Activated CD8-positive, alpha-beta T cell treated with anti-CD3 and anti-CD28 coated beads for 36 hours (primary cell): ENCODE results near the gene LRRN4. TPM values are rescaled to one million over a fixed set of nuclear protein-coding genes. Genes with fewer than 3 reads are reported as not detected.

ENCODE experiments used
- ATAC-seq: fragments of 200-7000 bp; cut with Tn5 transposase; one replicate; pipeline ENCODE4 v1.10.0; 2021; ENCODE audit warnings: mild to moderate bottlenecking, moderate library complexity
- CTCF ChIA-PET: fragments of 350-600 bp; sonication (Branson Sonifier 250); formaldehyde crosslinking; loops from one replicate; lab custom pipeline; 2021; ENCODE audit warnings: antibody characterized with exemption; lab: Charles Lee
- POLR2A ChIA-PET: fragments of 350-600 bp; sonication (Branson Sonifier 250); formaldehyde crosslinking; loops from one replicate; lab custom pipeline; 2021; ENCODE audit warnings: antibody characterized with exemption; lab: Charles Lee
- DNase-seq: peaks from one replicate; pipeline ENCODE4 v3.0.0-alpha.2; 2020
- H3K27ac Mint-ChIP-seq: one replicate; pipeline ENCODE4 v1.8.0; 2021; ENCODE audit warnings: mild to moderate bottlenecking, mixed read lengths
- H3K27me3 Mint-ChIP-seq: one replicate; pipeline ENCODE4 v1.8.0; 2021; ENCODE audit warnings: mixed read lengths
- H3K36me3 Mint-ChIP-seq: one replicate; pipeline ENCODE4 v1.8.0; 2021; ENCODE audit warnings: low read depth, mixed read lengths
- H3K4me1 Mint-ChIP-seq: one replicate; pipeline ENCODE4 v1.8.0; 2021; ENCODE audit warnings: low read depth, mixed read lengths
- H3K4me3 Mint-ChIP-seq: one replicate; pipeline ENCODE4 v1.8.0; 2021; ENCODE audit warnings: mild to moderate bottlenecking, moderate library complexity, mixed read lengths
- H3K9me3 Mint-ChIP-seq: one replicate; pipeline ENCODE4 v1.8.0; 2021; ENCODE audit warnings: mixed read lengths
- intact Hi-C: fragments of 100-400 bp; cut with micrococcal nuclease; formaldehyde crosslinking; loops from one replicate; pipeline ENCODE4 v1.10.0; 2022
- total RNA-seq, 2 experiments: library from RNA; stranded (reverse); gene quantifications; one replicate each; pipeline ENCODE4 v1.2.3, GENCODE V29; 2021
- TF ChIP-seq, protein P1 (sequence below): fragments of 200-600 bp; IDR thresholded peaks from one replicate; pipeline ENCODE4 v1.8.0; 2022; ENCODE audit warnings: antibody characterized with exemption, mild to moderate bottlenecking

The LRRN4 gene
- total RNA-seq, 2 experiments from 2014 or later, result not detected

DNA sequence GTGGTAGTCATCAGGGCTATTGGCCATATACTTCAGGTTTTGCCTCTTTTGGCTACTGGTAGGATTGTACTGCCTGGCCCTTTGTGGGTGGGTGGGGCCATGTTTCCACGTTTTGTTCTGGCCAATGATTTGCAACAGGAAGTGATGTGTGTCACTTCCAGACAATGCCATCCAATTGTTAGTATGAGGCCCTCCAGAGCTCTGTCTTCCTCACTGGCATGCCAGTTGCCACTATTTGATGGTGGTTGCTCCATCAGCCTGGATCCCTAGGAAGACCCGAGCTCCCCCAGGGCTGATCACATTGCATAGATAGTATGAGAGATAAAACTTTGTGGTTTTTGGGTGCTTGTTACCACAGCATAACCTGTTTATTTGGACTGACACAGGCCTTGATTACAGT is 7.7 kb upstream of the LRRN4 start:
- Mint-ChIP-seq H3K4me3 (no peak overlapping the region), H3K27me3 (peaks cover 3% of the 10 kb centered on the region), H3K36me3 (no peaks in the 10 kb centered on the region), H3K9me3 (no peaks in the 10 kb centered on the region), H3K4me1 (no peaks in the 10 kb centered on the region), H3K27ac (no peak overlapping the region)
- no peak for ATAC-seq
- POLR2A ChIA-PET, result interaction anchor here (1.0 kb wide), 1 partner anchor 273 kb away, joined by 3 read pairs; no protein-coding TSS in a partner anchor
- intact Hi-C loops, result no loop called here
- TF ChIP-seq, protein P1, sequence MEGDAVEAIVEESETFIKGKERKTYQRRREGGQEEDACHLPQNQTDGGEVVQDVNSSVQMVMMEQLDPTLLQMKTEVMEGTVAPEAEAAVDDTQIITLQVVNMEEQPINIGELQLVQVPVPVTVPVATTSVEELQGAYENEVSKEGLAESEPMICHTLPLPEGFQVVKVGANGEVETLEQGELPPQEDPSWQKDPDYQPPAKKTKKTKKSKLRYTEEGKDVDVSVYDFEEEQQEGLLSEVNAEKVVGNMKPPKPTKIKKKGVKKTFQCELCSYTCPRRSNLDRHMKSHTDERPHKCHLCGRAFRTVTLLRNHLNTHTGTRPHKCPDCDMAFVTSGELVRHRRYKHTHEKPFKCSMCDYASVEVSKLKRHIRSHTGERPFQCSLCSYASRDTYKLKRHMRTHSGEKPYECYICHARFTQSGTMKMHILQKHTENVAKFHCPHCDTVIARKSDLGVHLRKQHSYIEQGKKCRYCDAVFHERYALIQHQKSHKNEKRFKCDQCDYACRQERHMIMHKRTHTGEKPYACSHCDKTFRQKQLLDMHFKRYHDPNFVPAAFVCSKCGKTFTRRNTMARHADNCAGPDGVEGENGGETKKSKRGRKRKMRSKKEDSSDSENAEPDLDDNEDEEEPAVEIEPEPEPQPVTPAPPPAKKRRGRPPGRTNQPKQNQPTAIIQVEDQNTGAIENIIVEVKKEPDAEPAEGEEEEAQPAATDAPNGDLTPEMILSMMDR, result no peak
- CTCF ChIA-PET, result no interaction called here
- DNase-seq, result no peak

DNA sequence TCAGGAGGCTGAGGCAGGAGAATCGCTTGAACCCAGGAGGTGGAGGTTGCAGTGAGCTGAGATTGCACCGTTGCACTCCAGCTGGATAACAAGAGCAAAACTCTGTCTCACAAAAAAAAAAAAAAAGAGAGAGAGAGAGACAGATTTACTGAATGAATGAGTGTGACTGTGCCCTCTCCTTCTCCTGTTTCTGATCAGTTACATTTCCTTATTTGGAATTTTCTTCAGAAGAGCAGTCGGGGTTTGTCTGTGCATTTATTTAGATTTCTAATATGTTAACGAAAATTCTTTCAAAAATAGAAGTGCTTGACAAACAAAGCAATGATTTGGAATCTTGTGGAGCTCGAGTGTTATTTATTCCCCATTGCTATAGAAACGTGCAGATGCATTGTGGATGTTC is 6.4 kb upstream of the LRRN4 start:
- no peak for DNase-seq
- Mint-ChIP-seq H3K36me3 (no peaks in the 10 kb centered on the region), H3K4me3 (no peak overlapping the region), H3K27me3 (peaks cover 3% of the 10 kb centered on the region), H3K27ac (no peak overlapping the region), H3K4me1 (no peaks in the 10 kb centered on the region), H3K9me3 (no peaks in the 10 kb centered on the region)
- no peak for ATAC-seq
- CTCF ChIA-PET, result no interaction called here
- TF ChIP-seq, protein P1, result no peak
- intact Hi-C loops, result no loop called here
- POLR2A ChIA-PET, result no interaction called here

DNA sequence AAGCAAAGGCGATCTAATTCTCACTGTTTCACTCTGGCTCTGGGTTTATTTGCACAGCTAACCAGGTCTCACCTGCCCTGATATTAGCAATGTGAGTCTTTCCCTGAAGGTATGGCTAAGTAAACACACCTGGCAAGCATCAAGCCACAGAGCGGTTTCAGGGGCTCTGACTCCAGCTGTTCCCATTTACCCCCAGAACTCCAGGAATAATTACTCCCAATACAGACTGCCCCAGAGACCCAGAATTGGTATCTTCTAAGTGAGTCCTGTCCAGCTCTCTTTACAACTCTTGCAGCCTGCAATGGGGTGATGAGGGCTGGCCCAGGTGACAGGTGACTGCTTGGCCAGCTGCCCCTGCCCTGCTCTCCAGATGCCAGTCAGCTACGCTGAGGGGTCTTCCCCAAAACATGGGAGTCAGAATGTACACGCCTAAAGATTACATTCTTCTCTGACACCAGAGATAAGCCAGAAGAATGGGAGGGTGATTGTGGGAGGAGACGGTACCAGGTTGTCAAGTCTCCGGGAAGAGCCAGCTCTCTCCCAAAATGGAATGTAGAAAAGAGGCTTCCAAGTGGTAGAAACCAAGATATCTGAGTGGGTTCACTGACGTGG is 4.9 kb upstream of the LRRN4 start:
- TF ChIP-seq, protein P1, result no peak
- DNase-seq (no peak), ATAC-seq (no peak)
- intact Hi-C loops, result no loop called here
- no peak overlapping the region for H3K4me3 Mint-ChIP-seq
- H3K27ac Mint-ChIP-seq, result no peak overlapping the region
- no peaks in the 10 kb centered on the region for H3K36me3 Mint-ChIP-seq
- no peaks in the 10 kb centered on the region for H3K9me3 Mint-ChIP-seq
- H3K4me1 Mint-ChIP-seq, result no peaks in the 10 kb centered on the region
- peaks cover 9% of the 10 kb centered on the region for H3K27me3 Mint-ChIP-seq
- CTCF ChIA-PET, result no interaction called here
- POLR2A ChIA-PET, result interaction anchor here (0.5 kb wide), 1 partner anchor 28 kb away, joined by 4 read pairs; no protein-coding TSS in a partner anchor

DNA sequence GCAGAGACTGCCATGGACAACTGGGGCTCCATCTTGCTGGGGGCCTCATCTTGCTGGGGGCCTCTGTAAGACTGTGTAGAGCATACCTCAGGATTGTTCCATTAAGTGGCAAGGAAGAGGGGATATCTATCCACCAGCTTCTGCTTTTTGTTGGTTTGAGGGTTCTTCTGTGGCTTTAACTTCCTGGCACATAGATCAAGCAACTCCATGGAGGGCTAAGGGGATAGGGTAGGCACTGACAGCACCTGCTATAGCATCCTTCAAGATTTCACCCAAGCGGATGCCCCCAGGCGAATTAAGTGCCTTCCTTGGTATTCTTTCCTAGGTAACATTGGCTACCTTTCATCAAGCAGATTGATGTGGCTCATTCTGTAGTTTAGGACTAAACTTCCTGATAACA is 3.8 kb upstream of the LRRN4 start:
- ATAC-seq, result no peak
- intact Hi-C loops, result no loop called here
- no peak overlapping the region for H3K27ac Mint-ChIP-seq
- peaks cover 5% of the 10 kb centered on the region for H3K4me1 Mint-ChIP-seq
- ChIA-PET CTCF (no interaction called here), POLR2A (no interaction called here)
- no peak for DNase-seq
- no peak overlapping the region for H3K4me3 Mint-ChIP-seq
- no peaks in the 10 kb centered on the region for H3K9me3 Mint-ChIP-seq
- H3K36me3 Mint-ChIP-seq, result no peaks in the 10 kb centered on the region
- H3K27me3 Mint-ChIP-seq, result peaks cover 15% of the 10 kb centered on the region
- TF ChIP-seq, protein P1, result no peak

DNA sequence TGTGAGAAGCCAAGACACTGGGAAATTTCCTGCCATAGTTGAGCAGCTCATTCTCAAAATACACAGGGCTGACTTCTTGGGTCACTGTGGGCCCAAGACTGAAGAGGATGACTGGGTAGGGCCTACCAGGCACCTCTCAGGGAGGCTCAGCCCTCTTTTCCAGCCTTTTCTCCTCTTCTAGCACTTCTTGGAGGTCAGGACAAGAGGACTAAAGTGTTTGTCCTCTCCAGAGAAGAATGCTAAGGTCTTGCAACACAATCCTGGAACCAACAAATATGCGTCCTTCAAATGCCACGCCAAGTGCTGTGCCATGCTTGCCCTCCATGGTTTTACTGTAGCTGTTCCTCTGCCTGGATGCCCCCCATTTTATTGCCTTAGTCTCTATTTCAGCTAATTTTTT is 3.3 kb upstream of the LRRN4 start:
- Mint-ChIP-seq H3K27me3 (peaks cover 16% of the 10 kb centered on the region), H3K9me3 (no peaks in the 10 kb centered on the region), H3K36me3 (no peaks in the 10 kb centered on the region), H3K27ac (no peak overlapping the region), H3K4me1 (peaks cover 5% of the 10 kb centered on the region), H3K4me3 (no peak overlapping the region)
- no peak for DNase-seq
- TF ChIP-seq, protein P1, result no peak
- no peak for ATAC-seq
- ChIA-PET POLR2A (interaction anchor here (0.7 kb wide), 1 partner anchor 76 kb away, joined by 3 read pairs; no protein-coding TSS in a partner anchor), CTCF (no interaction called here)
- intact Hi-C loops, result no loop called here
